ENCODE results near the gene KIF14. TPM values are rescaled to one million over a fixed set of nuclear protein-coding genes. Genes with fewer than 3 reads are reported as not detected.

Gene KIF14
- total and polyA plus RNA-seq, 2 of the 8 experiments (the other 6 are each of a cell fraction or from before 2014, with no cell fraction given), result 2.6 to 23.3 TPM

GRCh38 chr1:200588698-200589097 lies 31.9 kb downstream of the KIF14 start:
- Histone ChIP-seq H4K8ac (ENCODE audit: extremely low read depth, insufficient read depth, low read length) (no peak overlapping the region), H3K18ac (ENCODE audit: extremely low read depth, low read length) (no peak overlapping the region), H3K4me3 (ENCODE audit: extremely low read depth in 1 of 4, insufficient read depth in 2 of 4, low read depth in 3 of 4, low read length in 4 of 4) (no peak overlapping the region), H2BK120ac (replicated peaks; ENCODE audit: low read depth, low read length) (no peak overlapping the region), H3K79me1 (ENCODE audit: low read depth, low read length) (no peaks in the 10 kb centered on the region), H3K14ac (ENCODE audit: insufficient read length) (no peak overlapping the region), H4K5ac (ENCODE audit: insufficient read length, low read depth, low read length) (no peak overlapping the region), H2BK15ac (ENCODE audit: low read length) (no peak overlapping the region), H4K20me1 (replicated peaks in 1 of 2; ENCODE audit: control insufficient read depth in 1 of 2, insufficient read depth in 2 of 2, low read length in 2 of 2) (no peaks in the 10 kb centered on the region), H3K9me3 (ENCODE audit: insufficient read depth in 2 of 2, low read depth in 1 of 2, low read length in 1 of 2) (no peaks in the 10 kb centered on the region), H3K23me2 (ENCODE audit: low read depth, low read length) (no peaks in the 10 kb centered on the region), H3K23ac (ENCODE audit: insufficient read length) (no peak overlapping the region), H3K27me3 (replicated peaks in 1 of 4; ENCODE audit: control insufficient read depth in 3 of 4, extremely low read depth in 1 of 4, insufficient read depth in 3 of 4, low read length in 3 of 4) (no peaks in the 10 kb centered on the region), H3K79me2 (ENCODE audit: control insufficient read depth in 1 of 2, insufficient read depth in 2 of 2, low read length in 2 of 2) (no peaks in the 10 kb centered on the region), H3K4me2 (ENCODE audit: insufficient read depth in 1 of 2, low read depth in 2 of 2, low read length in 2 of 2) (no peak overlapping the region), H3K4me1 (replicated peaks in 1 of 4; ENCODE audit: control insufficient read depth in 3 of 4, insufficient read depth in 4 of 4, low read length in 3 of 4) (no peaks in the 10 kb centered on the region), H3K27ac (ENCODE audit: low read depth, low read length) (no peak overlapping the region), H4K91ac (replicated peaks; ENCODE audit: insufficient read length, low read length) (no peak overlapping the region), H3K56ac (replicated peaks; ENCODE audit: insufficient read length, low read depth, low read length) (no peak overlapping the region), H2AFZ (ENCODE audit: low read length) (no peak overlapping the region), H2BK12ac (ENCODE audit: low read depth, low read length) (no peak overlapping the region), H2AK5ac (ENCODE audit: low read depth, low read length) (no peak overlapping the region), H2BK20ac (ENCODE audit: low read length) (no peak overlapping the region), H3K36me3 (ENCODE audit: control insufficient read depth in 2 of 4, insufficient read depth in 4 of 4, low read length in 3 of 4) (peaks cover 0 to 63% (median 26%) of the 10 kb centered on the region in 4 experiments), H2BK5ac (ENCODE audit: low read depth, low read length) (no peak overlapping the region), H3K9ac (replicated peaks in 1 of 4; ENCODE audit: extremely low read depth in 1 of 4, low read depth in 3 of 4, low read length in 3 of 4) (no peak overlapping the region), H3K4ac (replicated peaks; ENCODE audit: insufficient read length, low read depth, low read length) (no peak overlapping the region)
- FAIRE-seq (no peak), DNase-seq (ENCODE audit: low read depth in 1 of 2, low spot score in 2 of 2) (no peak)
- CTCF ChIA-PET (ENCODE audit: partially characterized antibody), result interaction anchor here (0.5 to 1.4 kb wide), 5 partner anchors 20 to 431 kb away, joined by 3 to 4 read pairs (median 3); no protein-coding TSS in a partner anchor
- POLR2A ChIA-PET (ENCODE audit: partially characterized antibody), result no interaction called here
- no peak for TF ChIP-seq YY1 (IDR thresholded peaks at IDR 0.05; ENCODE audit: low read depth, low read length)
- no peak for TF ChIP-seq NANOG (IDR thresholded peaks at IDR 0.05; ENCODE audit: insufficient read depth, low read depth, low read length, poor library complexity, severe bottlenecking)
- no peak for TF ChIP-seq EGR1 (IDR thresholded peaks at IDR 0.05; ENCODE audit: borderline replicate concordance, low read depth, low read length)
- TF ChIP-seq ASH2L (IDR thresholded peaks at IDR 0.05; ENCODE audit: low read length), result no peak
- TF ChIP-seq SUZ12 (IDR thresholded peaks at IDR 0.05; ENCODE audit: low read length), result no peak
- no peak for TF ChIP-seq RBBP5 (IDR thresholded peaks at IDR 0.05; ENCODE audit: borderline replicate concordance, low read depth, low read length)
- TF ChIP-seq CTCF (IDR thresholded peaks at IDR 0.05; ENCODE audit: control extremely low read depth in 1 of 3, insufficient read depth in 1 of 3, low read depth in 1 of 3, low read length in 3 of 3), result no peak
- no peak for TF ChIP-seq TAF7 (optimal IDR thresholded peaks at IDR 0.05; ENCODE audit: borderline replicate concordance, low read depth, low read length)
- no peak for TF ChIP-seq HDAC6 (IDR thresholded peaks at IDR 0.05; ENCODE audit: low read depth, low read length)
- no peak for TF ChIP-seq E2F6 (IDR thresholded peaks at IDR 0.05)
- no peak for TF ChIP-seq EZH2 (IDR thresholded peaks at IDR 0.05; ENCODE audit: low read depth, low read length, severe bottlenecking)
- TF ChIP-seq BRCA1 (IDR thresholded peaks at IDR 0.05; ENCODE audit: low read depth, low read length), result no peak

Measured in H1 (cell line).